ENCODE measurements around the gene EFCAB12.
"Not testable (repeated sequence)": the region's sequence is repeated elsewhere in the genome, so short reads cannot be mapped to it uniquely, and the experiment has no call there.

The EFCAB12 gene

GRCh38 chr3:129392106-129392887 lies 36.1 kb downstream of the EFCAB12 start:
- not testable (repeated sequence) for DNase-seq (ENCODE audit: low read depth)

GRCh38 chr3:129391583-129391982 lies 36.9 kb downstream of the EFCAB12 start:
- DNase-seq (ENCODE audit: low read depth): not testable (repeated sequence)

GRCh38 chr3:129389572-129389937 lies 38.9 kb downstream of the EFCAB12 start:
- no peak for DNase-seq (ENCODE audit: low read depth)

GRCh38 chr3:129388791-129389571 lies 39.5 kb downstream of the EFCAB12 start:
- DNase-seq (ENCODE audit: low read depth): not testable (repeated sequence)

- no peak for DNase-seq (ENCODE audit: low read depth)
These were observed 40.9 kb downstream of the EFCAB12 start for GRCh38 chr3:129387487-129387886.

GRCh38 chr3:129386984-129387383 lies 41.5 kb downstream of the EFCAB12 start:
- DNase-seq (ENCODE audit: low read depth): no peak

- not testable (repeated sequence) for DNase-seq (ENCODE audit: low read depth)
These were observed 42.9 kb downstream of the EFCAB12 start for GRCh38 chr3:129385507-129385906.

- DNase-seq (ENCODE audit: low read depth): no peak
These were observed 43.7 kb downstream of the EFCAB12 start for GRCh38 chr3:129384594-129385323.

- DNase-seq (ENCODE audit: low read depth): not testable (repeated sequence)
These were observed 44.3 kb downstream of the EFCAB12 start for GRCh38 chr3:129384103-129384502.

- no peak for DNase-seq (ENCODE audit: low read depth)
These were observed 45.1 kb downstream of the EFCAB12 start for GRCh38 chr3:129383292-129383860.

GRCh38 chr3:129382366-129382765 lies 46.1 kb downstream of the EFCAB12 start:
- DNase-seq (ENCODE audit: low read depth): no peak

GRCh38 chr3:129379582-129380358 lies 48.7 kb downstream of the EFCAB12 start:
- DNase-seq (ENCODE audit: low read depth): no peak

- DNase-seq (ENCODE audit: low read depth): no peak
These were observed 49.5 kb downstream of the EFCAB12 start for GRCh38 chr3:129378949-129379348.

- no peak for DNase-seq (ENCODE audit: low read depth)
These were observed 50.8 kb downstream of the EFCAB12 start for GRCh38 chr3:129377615-129378014.

- no peak for DNase-seq (ENCODE audit: low read depth)
These were observed 53.3 kb downstream of the EFCAB12 start for GRCh38 chr3:129375099-129375498.

GRCh38 chr3:129371041-129371826 lies 57.2 kb downstream of the EFCAB12 start:
- DNase-seq (ENCODE audit: low read depth): no peak

- DNase-seq (ENCODE audit: low read depth): no peak
These were observed 58.0 kb downstream of the EFCAB12 start for GRCh38 chr3:129370248-129370964.

GRCh38 chr3:129369711-129370110 lies 58.7 kb downstream of the EFCAB12 start:
- no peak for DNase-seq (ENCODE audit: low read depth)

- DNase-seq (ENCODE audit: low read depth): no peak
These were observed 60.6 kb downstream of the EFCAB12 start for GRCh38 chr3:129367821-129368220.

GRCh38 chr3:129366312-129366831 lies 62.1 kb downstream of the EFCAB12 start:
- DNase-seq (ENCODE audit: low read depth): no peak
